Transverse colon (tissue), 4 donors: ENCODE results near the gene TM9SF3.

Experiments
- CTCF ChIP-seq, 5 experiments: fragments of 200-600 bp in 3 of 5; fragments of 450-650 bp in 2 of 5; sonication (generic) in 3 of 5; IDR thresholded peaks; 1 replicate in 2 of 5; 2 replicates in 3 of 5; pipeline ENCODE4 v1.5.1; 2016 to 2017; ENCODE audit warnings: antibody characterized with exemption in 5 of 5, inconsistent platforms in 3 of 5, mild to moderate bottlenecking in 2 of 5, moderate library complexity in 1 of 5
- EP300 ChIP-seq: sonication (generic); formaldehyde crosslinking; IDR thresholded peaks from one replicate; pipeline ENCODE4 v1.6.1; 2017; ENCODE audit warnings: antibody characterized with exemption, low read depth
- POLR2A ChIP-seq: fragments of 450-650 bp; IDR thresholded peaks from one replicate; pipeline ENCODE4 v1.6.1; 2016; ENCODE audit warnings: antibody characterized with exemption, mild to moderate bottlenecking, moderate library complexity
- POLR2AphosphoS5 ChIP-seq, 3 donors: sonication (generic); formaldehyde crosslinking; IDR thresholded peaks; one replicate each; pipeline ENCODE4 v1.6.1; 2016; ENCODE audit warnings: antibody characterized with exemption in 3 of 3

- TF ChIP-seq POLR2A: peak; percentile 12
- peak; percentile 51 to 72 (median 62) for TF ChIP-seq CTCF (IDR thresholded peaks at IDR 0.05)
- TF ChIP-seq POLR2AphosphoS5 (IDR thresholded peaks at IDR 0.05): peak; percentile 31 to 60 (median 32)
- TF ChIP-seq EP300: no peak
Measured at GRCh38 chr10:96513698-96514561, 72.9 kb downstream of the TM9SF3 start, which contains the start of gene TLL2.
